ENCODE data around the gene BICRAL.

GRCh38 chr6:42829561-42830092, 47.8 kb downstream of the BICRAL start:
- TF ChIP-seq CTCF (conservative IDR thresholded peaks at IDR 0.05 in 1 of 2, IDR thresholded peaks at IDR 0.05 in 1 of 2; ENCODE audit: low read depth in 1 of 2, low read length in 2 of 2), result no peak
- no peak for TF ChIP-seq EZH2 (IDR thresholded peaks at IDR 0.05; ENCODE audit: low read length, missing control alignments)
